HepG2 (cell line): ENCODE results near the gene HNRNPM. TPM values are rescaled to one million over a fixed set of nuclear protein-coding genes. Genes with fewer than 3 reads are reported as not detected.

Experiments used
- ATAC-seq: fragments of 200-7000 bp; cut with Tn5 transposase; 3 replicates; pipeline ENCODE4 v1.9.1; 2020; ENCODE audit warnings: mild to moderate bottlenecking, moderate library complexity
- BruUV-seq: library from RNA; stranded (reverse); fragments of 400-500 nt; replicated peaks from 2 replicates; lab custom pipeline; 2021; lab: Mats Ljungman, UMichigan
- CTCF ChIA-PET: fragments of 300-600 bp; formaldehyde crosslinking; extraction: SDS; loops from one replicate; lab custom pipeline; 2021; ENCODE audit warnings: low total read pairs, inconsistent platforms, low intra/inter-chr PET ratio; lab: Yijun Ruan, JAX
- POLR2A ChIA-PET: fragments of 350-600 bp; sonication (Branson Sonifier 250); formaldehyde crosslinking; loops from one replicate; lab custom pipeline; 2020; ENCODE audit warnings: antibody characterized with exemption, inconsistent platforms; lab: Yijun Ruan, JAX
- DNase-seq: peaks from one replicate; pipeline ENCODE4 v3.0.0-alpha.2; 2015; ENCODE audit warnings: low spot score
- FAIRE-seq: peaks from 3 replicates; lab custom pipeline; 2011; peaks lifted over from hg19 to GRCh38; lab: Jason Lieb, UNC
- H2AFZ ChIP-seq: one replicate; pipeline ENCODE4 v1.6.1; 2011; ENCODE audit warnings: low read length, inconsistent platforms
- H3K27ac ChIP-seq: fragments of 300-600 bp; 3 replicates; pipeline ENCODE4 v1.8.0; 2011; ENCODE audit warnings: mixed run types, mild to moderate bottlenecking, mixed read lengths, low read length, inconsistent platforms; ENCODE audit not compliant: insufficient read depth; ENCODE audit errors: extremely low read length
- H3K27me3 ChIP-seq, 2 experiments: fragments of 200-600 bp in 1 of 2; 2 replicates in 1 of 2; 3 replicates in 1 of 2; pipeline versions ENCODE4 v1.6.0 to v1.8.0; 2011; ENCODE audit warnings: low read length in 2 of 2, mild to moderate bottlenecking in 2 of 2, moderate library complexity in 2 of 2, inconsistent platforms in 1 of 2; ENCODE audit not compliant: insufficient read depth in 2 of 2, control insufficient read depth in 1 of 2
- H3K36me3 ChIP-seq, 2 experiments: fragments of 200-600 bp in 1 of 2; replicated peaks in 1 of 2; 2 replicates in 1 of 2; 3 replicates in 1 of 2; pipeline versions ENCODE4 v1.5.1 to v1.8.0; 2011; ENCODE audit warnings: low read length in 2 of 2, inconsistent platforms in 1 of 2; ENCODE audit not compliant: insufficient read depth in 2 of 2, control insufficient read depth in 1 of 2
- H3K4me1 ChIP-seq: 2 replicates; pipeline ENCODE4 v1.5.1; 2012; ENCODE audit warnings: low read length, inconsistent platforms; ENCODE audit not compliant: insufficient read depth
- H3K4me2 ChIP-seq: 2 replicates; pipeline ENCODE4 v1.6.0; 2011; ENCODE audit warnings: low read depth, low read length, inconsistent platforms
- H3K4me3 ChIP-seq, 3 experiments: fragments of 200-600 bp in 1 of 3; sonication (generic), shearing (Covaris generic) in 1 of 3; replicated peaks in 1 of 3; 2 replicates each; pipeline ENCODE4 v1.5.1; 2011 to 2016; ENCODE audit warnings: low read length in 3 of 3, inconsistent platforms in 2 of 3, low read depth in 2 of 3, mild to moderate bottlenecking in 2 of 3, control low read depth in 1 of 3, mixed read lengths in 1 of 3; ENCODE audit not compliant: insufficient read depth in 1 of 3
- H3K79me2 ChIP-seq: one replicate; pipeline ENCODE4 v1.6.1; 2011; ENCODE audit warnings: low read length, inconsistent platforms; ENCODE audit not compliant: insufficient read depth
- H3K9ac ChIP-seq: 2 replicates; pipeline ENCODE4 v1.6.0; 2011; ENCODE audit warnings: mild to moderate bottlenecking, low read depth, low read length, inconsistent platforms; ENCODE audit not compliant: insufficient read depth
- H3K9me3 ChIP-seq: 2 replicates; pipeline ENCODE4 v1.5.1; 2012; ENCODE audit warnings: mild to moderate bottlenecking, low read length
- H4K20me1 ChIP-seq: 2 replicates; pipeline ENCODE4 v1.6.0; 2011; ENCODE audit warnings: inconsistent platforms, mild to moderate bottlenecking, low read length, moderate library complexity; ENCODE audit not compliant: insufficient read depth
- E2F1 ChIP-seq: sonication (generic); formaldehyde crosslinking; IDR thresholded peaks from 2 replicates; pipeline ENCODE4 v1.5.0; 2020; ENCODE audit warnings: missing genetic modification reagents
- KDM1A ChIP-seq: IDR thresholded peaks from 2 replicates; pipeline ENCODE4 v1.6.1; 2016; ENCODE audit warnings: missing compliant biosample characterization
- KLF13 ChIP-seq: sonication (generic); formaldehyde crosslinking; IDR thresholded peaks from 2 replicates; pipeline ENCODE4 v1.4.0; 2020; ENCODE audit warnings: mild to moderate bottlenecking, missing genetic modification reagents
- KLF15 ChIP-seq: sonication (generic); formaldehyde crosslinking; IDR thresholded peaks from 2 replicates; pipeline ENCODE4 v1.8.1; 2023; ENCODE audit warnings: borderline replicate concordance, mild to moderate bottlenecking, inconsistent platforms, missing genetic modification reagents, mixed read lengths
- POLR2A ChIP-seq, 2 experiments: IDR thresholded peaks; 2 replicates each; pipeline ENCODE4 v1.6.1; 2011; ENCODE audit warnings: low read depth in 2 of 2, low read length in 2 of 2, mild to moderate bottlenecking in 1 of 2, moderate library complexity in 1 of 2; ENCODE audit not compliant: insufficient read depth in 1 of 2
- SIN3A ChIP-seq: IDR thresholded peaks from 2 replicates; pipeline ENCODE4 v1.6.1; 2011; ENCODE audit warnings: low read depth, mild to moderate bottlenecking, control low read depth, low read length, borderline replicate concordance
- TP53 ChIP-seq: sonication (generic); formaldehyde crosslinking; conservative IDR thresholded peaks from 2 replicates; pipeline ENCODE4 v1.4.0; 2020; ENCODE audit warnings: missing genetic modification reagents
- ZEB1 ChIP-seq: IDR thresholded peaks from 2 replicates; pipeline ENCODE4 v1.6.1; 2012; ENCODE audit warnings: mild to moderate bottlenecking, low read depth, inconsistent platforms; ENCODE audit not compliant: insufficient replicate concordance
- ZUFSP ChIP-seq: sonication (generic); formaldehyde crosslinking; IDR thresholded peaks from 2 replicates; pipeline ENCODE4 v1.9.0; 2021; ENCODE audit warnings: missing genetic modification reagents, mild to moderate bottlenecking, borderline replicate concordance
- WGBS: methylation state at CpG from one replicate; pipeline ENCODE4 v1.1.6; 2017; ENCODE audit warnings: low lambda C conversion rate; 5-methylcytosine and 5-hydroxymethylcytosine counted together
- in situ Hi-C: cut with HindIII; loops from 2 replicates; pipeline ENCODE4 v1.10.0; 2017; ENCODE audit warnings: low pct_unique_long_range_greater_than_20kb; ENCODE audit not compliant: extremely low pct_ligation_motif_present
- intact Hi-C: fragments of 100-400 bp; cut with micrococcal nuclease; formaldehyde crosslinking; loops from one replicate; pipeline ENCODE4 v1.10.0; 2022; ENCODE audit not compliant: unreplicated experiment
- polyA plus RNA-seq, 8 experiments: library from polyadenylated mRNA; depleted of rRNA in 3 of 8; stranded (reverse) in 7 of 8; unstranded in 1 of 8; fragments of >200 nt; fragmentation: Illumina TruSeq in 4 of 8; extraction: Trizol in 4 of 8; gene quantifications; 2 replicates each; pipeline versions ENCODE4 v1.2.1 to v1.2.3, GENCODE V29; 2011 to 2016; ENCODE audit warnings: low read depth in 4 of 8, missing spikeins in 1 of 8, mixed read lengths in 1 of 8; ENCODE audit not compliant: insufficient read depth in 1 of 8
- total RNA-seq, 5 experiments: library from RNA; depleted of rRNA; stranded (reverse); fragments of >200 nt; fragmentation: Illumina TruSeq; extraction: Trizol; gene quantifications; 2 replicates each; pipeline ENCODE4 v1.2.3, GENCODE V29; 2016; ENCODE audit warnings: low read depth in 1 of 5

Gene HNRNPM
- total and polyA plus RNA-seq, 2 of the 13 experiments (the other 11 are each of a cell fraction or from before 2014, with no cell fraction given), result 56.7 to 102 TPM

GRCh38 chr19:8528500-8528899 lies 83.7 kb downstream of the HNRNPM start:
- in situ Hi-C loops, result no loop called here
- Histone ChIP-seq H3K9ac (no peak overlapping the region), H3K27ac (no peak overlapping the region), H3K4me2 (no peak overlapping the region), H3K4me1 (peaks cover 37% of the 10 kb centered on the region), H3K4me3 (no peak overlapping the region), H3K79me2 (no peaks in the 10 kb centered on the region), H3K9me3 (no peaks in the 10 kb centered on the region), H3K36me3 (no peaks in the 10 kb centered on the region), H4K20me1 (peaks cover 2% of the 10 kb centered on the region; the same call in 1 of the 2 replicates), H3K27me3 (no peaks in the 10 kb centered on the region), H2AFZ (no peak overlapping the region)
- intact Hi-C loops, result loop anchor here (10.0 kb wide), 1 partner anchor 46 kb away; the partner anchor contains the start of gene MYO1F
- no peak for FAIRE-seq
- ChIA-PET POLR2A (interaction anchor here (1.0 kb wide), 1 partner anchor 15 kb away, joined by 3 read pairs; the partner anchor contains the start of gene ZNF414), CTCF (no interaction called here)
- no TSS peak for BruUV-seq
- no peak for ATAC-seq
- TF ChIP-seq ZEB1 (peak; percentile 12), SIN3A (no peak)
- WGBS, result 40% methylated on average over 4 of the region's 4 CpGs
- DNase-seq, result no peak

GRCh38 chr19:8529369-8530006 lies 84.7 kb downstream of the HNRNPM start:
- H3K4me3 ChIP-seq, result no peak overlapping the region
- H3K36me3 ChIP-seq, result no peaks in the 10 kb centered on the region
- H3K9ac ChIP-seq, result no peak overlapping the region
- TF ChIP-seq ZUFSP (CRISPR knock-in tag) (no peak), POLR2A (IDR thresholded peaks at IDR 0.05; ENCODE audit: insufficient read depth in 1 of 2, low read depth in 2 of 2, low read length in 2 of 2) (peak in 1 of 2 experiments; percentile 20; a peak in 1 of 4 replicates), TP53 (CRISPR knock-in tag) (no peak), KDM1A (CRISPR knock-in tag) (no peak), ZEB1 (peak; percentile 67), E2F1 (CRISPR knock-in tag) (no peak), KLF13 (CRISPR knock-in tag) (no peak), KLF15 (no peak)
- ATAC-seq (no peak), FAIRE-seq (no peak), DNase-seq (no peak)
- peaks cover 2% of the 10 kb centered on the region; the same call in 1 of the 2 replicates for H4K20me1 ChIP-seq
- no peak overlapping the region for H3K27ac ChIP-seq
- H3K4me2 ChIP-seq, result no peak overlapping the region
- peaks cover 37% of the 10 kb centered on the region for H3K4me1 ChIP-seq
- H3K27me3 ChIP-seq, result no peaks in the 10 kb centered on the region
- BruUV-seq, result no TSS peak
- CTCF ChIA-PET, result no interaction called here
- no peaks in the 10 kb centered on the region for H3K79me2 ChIP-seq
- in situ Hi-C loops (no loop called here), intact Hi-C loops (loop anchor here (10.0 kb wide), 1 partner anchor 45 kb away; the partner anchor contains the start of gene MYO1F)
- 55% methylated on average over 3 of the region's 4 CpGs for WGBS
- POLR2A ChIA-PET, result no interaction called here
- H3K9me3 ChIP-seq, result no peaks in the 10 kb centered on the region
- H2AFZ ChIP-seq, result no peak overlapping the region
